ENCODE data around the gene SV2B.
"Not testable (repeated sequence)": the region's sequence is repeated elsewhere in the genome, so short reads cannot be mapped to it uniquely, and the experiment has no call there.

SV2B gene

DNA sequence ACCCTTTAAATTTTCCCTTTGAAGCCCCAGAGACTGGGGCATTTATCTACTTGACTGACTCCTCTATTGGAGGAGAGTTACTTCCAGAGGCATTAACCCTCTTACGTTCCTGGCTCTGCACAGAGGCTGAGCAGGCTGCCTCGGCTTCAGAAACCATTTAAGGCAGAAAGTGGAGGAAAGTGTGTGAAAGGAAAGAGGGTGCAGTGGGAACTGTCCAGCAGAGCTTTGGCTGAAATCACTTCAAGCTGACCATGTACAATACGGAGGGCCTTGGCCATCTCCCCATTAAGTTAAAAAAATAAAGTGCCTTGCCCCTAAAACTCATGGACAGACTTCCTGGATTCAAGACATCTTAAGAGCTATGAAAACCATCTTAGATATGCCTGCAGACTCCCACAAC lies 238.7 kb downstream of the SV2B start:
- no peak overlapping the region for H3K4me3 ChIP-seq (ENCODE audit: low read depth, low read length)
- no peak for DNase-seq (ENCODE audit: low read depth)

DNA sequence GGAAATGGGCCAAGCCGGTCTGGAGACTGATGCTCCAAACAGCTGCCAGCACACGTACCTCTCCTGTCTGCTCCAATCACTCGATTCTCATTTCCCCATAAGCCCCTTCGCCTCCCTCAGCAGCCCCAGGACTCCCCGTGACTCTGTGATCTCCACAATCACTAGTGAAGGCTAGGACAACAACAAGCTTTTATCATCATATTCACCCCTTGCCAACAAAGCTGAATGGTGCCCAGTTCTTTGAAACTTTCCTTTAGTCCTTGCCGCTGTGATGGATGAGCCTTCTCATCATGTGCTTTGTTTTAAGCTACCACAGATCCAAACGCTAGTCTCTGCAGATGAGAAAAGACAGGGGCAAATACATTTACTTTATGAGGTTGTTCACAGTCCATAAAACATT lies 242.0 kb downstream of the SV2B start:
- no peak for DNase-seq (ENCODE audit: low read depth)
- no peak overlapping the region for H3K4me3 ChIP-seq (ENCODE audit: low read depth, low read length)

DNA sequence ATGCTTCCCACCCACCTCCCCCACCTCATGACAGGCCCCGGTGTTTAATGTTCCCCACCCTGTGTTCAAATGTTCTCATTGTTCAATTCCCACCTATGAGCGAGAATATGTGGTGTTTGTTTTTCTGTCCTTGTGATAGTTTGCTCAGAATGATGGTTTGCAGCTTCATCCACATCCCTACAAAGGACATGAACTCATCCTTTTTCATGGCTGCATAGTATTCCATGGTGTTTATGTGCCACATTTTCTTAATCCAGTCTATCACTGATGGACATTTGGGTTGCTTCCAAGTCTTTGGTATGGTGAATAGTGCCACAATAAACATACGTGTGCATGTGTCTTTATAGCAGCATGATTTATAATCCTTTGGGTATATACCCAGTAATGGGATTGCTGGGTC lies 244.9 kb downstream of the SV2B start:
- DNase-seq (ENCODE audit: low read depth); H3K4me3 ChIP-seq (ENCODE audit: low read depth, low read length): not testable (repeated sequence)

DNA sequence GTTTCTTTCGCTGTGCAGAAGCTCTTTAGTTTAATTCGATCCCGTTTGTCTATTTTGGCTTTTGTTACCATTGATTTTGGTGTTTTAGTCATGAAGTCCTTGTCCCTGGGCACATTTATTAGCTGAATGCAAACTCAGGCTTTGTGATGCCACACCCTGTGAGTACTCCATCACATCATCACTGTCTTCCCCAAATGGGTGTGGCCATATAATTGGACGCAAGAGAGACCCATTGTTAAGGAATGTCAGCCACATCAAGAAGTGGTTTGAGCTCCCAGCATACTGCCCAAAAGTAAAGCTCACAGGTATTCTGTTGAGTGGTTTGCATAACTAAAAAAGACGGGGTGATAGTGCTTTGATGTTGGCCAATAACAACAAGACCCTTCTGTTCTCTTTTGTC lies 245.7 kb downstream of the SV2B start:
- no peak overlapping the region for H3K4me3 ChIP-seq (ENCODE audit: low read depth, low read length)
- DNase-seq (ENCODE audit: low read depth) = no peak

DNA sequence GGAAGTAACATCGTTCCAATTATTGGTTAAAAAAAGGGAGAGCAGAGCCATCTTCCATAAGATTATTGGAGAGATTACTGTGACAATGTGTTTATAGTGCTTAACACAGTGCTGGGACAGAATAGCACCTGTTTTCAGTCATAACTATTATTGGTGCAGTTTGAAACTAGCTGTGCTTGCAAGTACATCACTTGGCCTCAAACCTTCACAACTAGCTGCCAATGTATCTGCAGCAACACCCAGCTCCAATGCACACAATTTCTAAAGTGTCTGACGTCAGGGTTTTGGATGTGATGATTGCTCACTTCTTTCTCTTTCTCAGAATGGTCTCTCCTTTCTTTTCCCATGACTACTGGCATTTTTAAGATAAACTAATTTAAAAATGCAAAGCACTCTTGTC lies 246.2 kb downstream of the SV2B start:
- H3K4me3 ChIP-seq (ENCODE audit: low read depth, low read length) = no peak overlapping the region
- no peak for DNase-seq (ENCODE audit: low read depth)

DNA sequence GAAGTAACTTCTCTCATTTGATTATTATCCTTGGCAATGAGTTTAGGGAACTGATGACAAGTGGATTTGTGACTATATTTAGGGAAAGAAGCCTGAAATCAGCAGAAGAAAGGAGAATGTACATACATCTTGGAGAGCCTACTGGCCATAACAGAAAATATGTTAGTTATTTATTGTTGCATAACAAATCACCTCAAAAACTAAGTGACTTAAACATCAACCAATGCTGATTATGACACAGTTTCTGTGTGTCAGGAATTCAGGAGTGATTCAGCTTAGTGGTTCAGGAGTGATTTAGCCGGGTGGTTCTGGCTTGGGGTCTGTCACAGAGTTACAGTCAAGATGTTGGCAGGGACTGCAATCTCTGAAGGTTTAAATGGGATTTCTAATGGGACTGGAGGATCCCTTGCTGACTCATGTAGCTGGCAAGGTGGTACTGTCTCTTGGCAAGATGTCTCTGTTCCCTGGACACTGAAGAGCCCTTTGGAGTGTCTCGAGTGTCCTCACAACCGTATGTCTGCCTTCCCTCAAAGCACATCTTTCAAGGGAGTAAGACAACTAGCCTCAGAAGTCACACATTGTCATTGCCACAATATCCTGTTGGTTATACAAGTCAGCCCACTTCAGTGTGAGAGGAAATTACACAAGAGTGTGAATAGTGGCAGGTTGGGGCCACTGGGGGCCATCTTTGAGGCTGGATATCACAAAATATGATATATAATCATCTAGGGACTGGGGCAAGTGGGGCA lies 248.9 kb downstream of the SV2B start:
- no peak overlapping the region for H3K4me3 ChIP-seq (ENCODE audit: low read depth, low read length)
- no peak for DNase-seq (ENCODE audit: low read depth)

All from skeletal muscle cell (primary cell).